GM12874 (cell line): ENCODE results near the gene TULP4.

Experiments used
- CTCF ChIP-seq: IDR thresholded peaks from 2 replicates; pipeline ENCODE4 v1.5.1; 2011; ENCODE audit warnings: low read depth, mild to moderate bottlenecking, control low read depth, low read length, moderate library complexity; ENCODE audit not compliant: insufficient read depth

Gene TULP4

GRCh38 chr6:158539881-158540280 lies 227.6 kb downstream of the TULP4 start:
- no peak for TF ChIP-seq CTCF

GRCh38 chr6:158543606-158544185 lies 231.4 kb downstream of the TULP4 start:
- TF ChIP-seq CTCF: no peak

- no peak for TF ChIP-seq CTCF
These were observed 232.2 kb downstream of the TULP4 start for GRCh38 chr6:158544428-158544827.

- no peak for TF ChIP-seq CTCF
These were observed 233.0 kb downstream of the TULP4 start for GRCh38 chr6:158545043-158545966.

- TF ChIP-seq CTCF: no peak
These were observed 236.3 kb downstream of the TULP4 start for GRCh38 chr6:158548418-158549161.

GRCh38 chr6:158552055-158552795 lies 240.0 kb downstream of the TULP4 start:
- no peak for TF ChIP-seq CTCF
